GM18502 (cell line): ENCODE data around the gene PGAM1.
A peak's percentile ranks its signal among the peaks of the same experiment; 100 is the strongest.
"Not testable (repeated sequence)": the region's sequence is repeated elsewhere in the genome, so short reads cannot be mapped to it uniquely, and the experiment has no call there.

Experiments
- ATAC-seq: cut with Tn5 transposase; IDR thresholded peaks from one replicate; pipeline ENCODE4 v1.9.1; 2021; ENCODE audit warnings: mild to moderate bottlenecking; ENCODE audit not compliant: unreplicated experiment, poor library complexity

Gene PGAM1

DNA sequence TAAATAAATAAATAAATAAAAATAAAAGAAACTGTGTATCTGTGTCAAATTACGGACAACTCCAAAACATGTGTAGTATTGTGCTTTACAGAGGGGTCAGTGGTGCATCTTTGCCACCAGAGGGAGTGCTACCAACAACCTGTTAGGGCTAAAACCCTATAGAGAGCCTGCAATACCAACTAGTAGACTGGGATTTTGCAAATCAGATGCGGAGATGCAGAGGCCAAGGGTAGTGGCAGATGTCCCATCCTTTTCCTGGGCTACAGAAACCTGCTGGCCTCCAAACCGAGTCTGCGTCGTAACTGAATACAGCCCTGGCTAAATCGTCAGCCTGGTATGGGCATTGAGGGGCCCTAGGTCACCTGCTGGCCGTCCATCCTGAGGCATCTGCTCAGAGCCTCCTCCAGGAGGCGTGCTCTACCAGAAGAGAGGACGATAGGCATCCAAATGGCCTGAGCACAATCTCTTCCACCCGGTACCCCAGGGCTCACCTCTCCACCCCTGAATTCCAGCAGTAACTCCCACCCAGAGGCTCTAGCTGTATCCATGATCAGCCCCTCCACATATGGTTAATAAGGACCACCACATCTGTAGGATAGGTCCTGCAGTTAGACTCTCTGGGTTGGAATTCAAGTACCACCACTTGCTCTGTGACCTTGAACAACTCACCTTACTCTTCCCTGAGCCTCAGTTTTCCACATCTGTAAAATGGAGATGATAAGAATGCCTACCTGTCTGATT is 18.6 kb upstream of the PGAM1 start:
- peak; percentile 97 for ATAC-seq

- no peak for ATAC-seq
These were observed 18.1 kb upstream of the PGAM1 start for GRCh38 chr10:97407952-97408248.

- ATAC-seq: no peak
These were observed 17.4 kb upstream of the PGAM1 start for GRCh38 chr10:97408496-97408992.

GRCh38 chr10:97411406-97411805 is 14.6 kb upstream of the PGAM1 start:
- no peak for ATAC-seq

DNA sequence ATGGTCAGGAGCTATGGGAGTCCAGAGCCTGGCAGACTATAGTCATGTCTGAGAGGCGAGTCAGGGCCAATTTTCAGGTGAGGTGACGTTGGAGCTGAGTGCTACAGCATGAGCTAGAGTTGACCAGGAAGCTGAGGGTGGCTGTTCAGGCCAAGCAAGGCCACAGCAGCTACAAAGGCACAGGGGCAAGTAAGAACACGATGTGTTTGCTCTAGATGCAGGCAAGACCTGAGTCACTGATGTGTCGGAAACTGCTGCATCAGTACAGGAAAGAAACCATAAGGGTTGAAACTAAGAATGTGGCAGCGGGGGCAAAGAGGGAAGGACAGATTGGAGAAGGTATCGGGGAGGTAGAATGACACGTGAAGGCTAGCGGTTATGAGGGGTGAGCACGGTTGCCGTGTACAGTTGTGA is 13.1 kb upstream of the PGAM1 start:
- ATAC-seq: no peak

GRCh38 chr10:97416565-97416964 is 9.4 kb upstream of the PGAM1 start:
- no peak for ATAC-seq

DNA sequence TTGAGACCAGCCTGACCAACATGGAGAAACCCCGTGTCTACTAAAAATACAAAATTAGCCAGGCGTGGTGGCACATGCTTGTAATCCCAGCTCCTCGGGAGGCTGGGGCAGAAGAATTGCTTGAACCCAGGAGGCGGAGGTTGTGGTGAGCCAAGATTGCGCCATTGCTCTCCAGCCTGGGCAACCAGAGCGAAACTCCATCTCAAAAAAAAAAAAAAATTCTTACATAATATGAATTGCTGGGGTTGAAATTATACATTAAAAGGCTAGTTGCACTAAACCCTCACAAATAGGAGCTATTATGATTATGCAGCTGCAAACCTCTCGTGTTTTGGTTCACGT is 2.3 kb upstream of the PGAM1 start:
- ATAC-seq: not testable (repeated sequence)

GRCh38 chr10:97426776-97427570 is 982 bp downstream of the PGAM1 start:
- no peak for ATAC-seq

GRCh38 chr10:97427571-97428179 is 1.7 kb downstream of the PGAM1 start:
- no peak for ATAC-seq

DNA sequence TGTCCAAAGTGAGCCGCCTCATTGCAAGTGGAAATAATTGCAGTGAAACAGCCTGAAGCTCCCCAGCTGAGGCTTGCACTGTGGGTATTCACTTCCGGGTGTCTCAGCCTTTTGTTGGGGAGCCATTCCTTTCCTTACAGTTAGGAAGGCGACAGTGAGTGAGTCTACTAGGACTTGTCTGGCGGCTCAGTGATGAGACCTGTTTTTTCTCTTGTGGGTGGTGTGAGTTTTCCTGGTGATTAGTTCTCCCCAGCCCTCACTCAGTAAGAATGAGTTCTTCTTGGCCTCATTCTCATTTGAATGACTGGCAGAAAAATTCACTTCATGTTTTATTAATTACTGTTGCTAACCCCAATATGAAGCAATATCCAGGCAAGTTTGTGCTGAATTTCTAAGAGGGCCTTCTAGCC is 2.6 kb downstream of the PGAM1 start:
- ATAC-seq: no peak

GRCh38 chr10:97434055-97434454 is 8.1 kb downstream of the PGAM1 start:
- ATAC-seq: no peak

DNA sequence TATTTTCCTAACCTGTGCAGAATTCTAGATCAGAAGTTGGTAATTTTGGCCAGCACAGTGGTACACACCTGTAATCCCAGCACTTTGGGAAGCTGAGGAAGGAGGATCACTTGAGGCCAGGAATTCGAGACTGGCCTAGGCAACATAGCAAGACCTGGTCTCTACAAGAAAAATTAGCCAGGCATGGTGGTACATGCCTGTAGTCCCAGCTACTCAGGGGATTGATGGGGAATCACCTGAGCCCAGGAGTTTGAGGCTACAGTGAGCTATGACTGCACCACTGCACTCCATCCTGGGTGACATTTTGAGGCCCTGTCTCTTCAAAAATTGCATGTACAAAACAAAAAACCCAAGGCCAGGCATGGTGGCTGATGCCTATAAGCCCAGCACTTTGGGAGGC is 8.6 kb downstream of the PGAM1 start:
- no peak for ATAC-seq

DNA sequence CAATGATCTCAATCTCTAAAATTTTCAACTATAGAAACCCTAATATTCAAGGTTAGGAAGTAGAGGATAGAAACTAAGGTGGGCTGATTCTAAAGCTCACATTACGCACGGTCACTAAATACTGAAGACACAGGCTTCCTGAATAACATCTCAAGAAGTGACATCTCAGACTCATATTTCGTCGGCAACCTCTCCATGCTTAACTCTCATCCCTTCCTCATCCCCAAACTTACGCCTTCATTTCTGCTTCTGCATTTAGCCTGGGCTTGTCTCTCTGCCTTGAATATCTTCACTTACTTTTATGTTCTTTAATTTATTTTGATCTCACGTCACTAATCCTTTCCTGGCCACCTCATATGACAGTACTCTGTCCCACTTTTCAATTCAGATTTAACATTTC is 9.2 kb downstream of the PGAM1 start:
- ATAC-seq: no peak

DNA sequence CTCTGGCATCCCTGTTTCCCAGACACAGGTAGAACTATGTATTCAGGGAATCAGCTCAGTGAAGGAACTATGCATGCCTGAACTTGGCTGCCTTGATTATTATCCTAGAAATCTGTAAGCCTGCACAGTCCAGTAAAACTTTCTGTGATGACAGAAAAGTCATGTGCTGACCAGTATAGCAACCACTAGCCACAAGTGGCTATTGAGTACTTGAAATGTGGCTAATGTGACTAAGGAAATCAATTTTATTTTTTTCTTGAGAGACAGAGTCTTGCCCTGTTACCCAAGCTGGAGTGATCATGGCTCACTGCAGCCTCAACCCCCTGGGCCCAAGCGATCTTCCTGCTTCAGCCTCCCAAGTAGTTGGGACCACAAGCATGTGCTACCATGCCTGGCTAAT is 16.3 kb downstream of the PGAM1 start:
- ATAC-seq: no peak

GRCh38 chr10:97444212-97444611 is 18.2 kb downstream of the PGAM1 start:
- no peak for ATAC-seq

DNA sequence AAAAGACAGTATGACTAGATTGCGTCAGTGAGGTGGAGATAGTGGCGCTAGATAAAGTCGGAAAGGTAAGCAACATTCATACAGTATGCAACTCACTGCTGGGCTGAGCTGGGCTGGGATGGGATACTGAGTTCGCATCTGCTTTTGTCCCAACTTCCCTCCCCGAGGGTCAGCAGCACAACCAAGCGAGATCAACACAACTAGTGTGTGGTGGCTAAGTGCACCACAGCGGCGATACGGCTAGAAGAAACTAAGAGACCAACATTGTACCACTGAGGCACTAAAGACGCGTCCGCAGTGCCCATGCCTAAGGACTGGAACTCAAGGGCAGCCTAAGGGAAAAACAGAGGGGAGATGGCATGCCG is 19.3 kb downstream of the PGAM1 start:
- ATAC-seq: no peak

DNA sequence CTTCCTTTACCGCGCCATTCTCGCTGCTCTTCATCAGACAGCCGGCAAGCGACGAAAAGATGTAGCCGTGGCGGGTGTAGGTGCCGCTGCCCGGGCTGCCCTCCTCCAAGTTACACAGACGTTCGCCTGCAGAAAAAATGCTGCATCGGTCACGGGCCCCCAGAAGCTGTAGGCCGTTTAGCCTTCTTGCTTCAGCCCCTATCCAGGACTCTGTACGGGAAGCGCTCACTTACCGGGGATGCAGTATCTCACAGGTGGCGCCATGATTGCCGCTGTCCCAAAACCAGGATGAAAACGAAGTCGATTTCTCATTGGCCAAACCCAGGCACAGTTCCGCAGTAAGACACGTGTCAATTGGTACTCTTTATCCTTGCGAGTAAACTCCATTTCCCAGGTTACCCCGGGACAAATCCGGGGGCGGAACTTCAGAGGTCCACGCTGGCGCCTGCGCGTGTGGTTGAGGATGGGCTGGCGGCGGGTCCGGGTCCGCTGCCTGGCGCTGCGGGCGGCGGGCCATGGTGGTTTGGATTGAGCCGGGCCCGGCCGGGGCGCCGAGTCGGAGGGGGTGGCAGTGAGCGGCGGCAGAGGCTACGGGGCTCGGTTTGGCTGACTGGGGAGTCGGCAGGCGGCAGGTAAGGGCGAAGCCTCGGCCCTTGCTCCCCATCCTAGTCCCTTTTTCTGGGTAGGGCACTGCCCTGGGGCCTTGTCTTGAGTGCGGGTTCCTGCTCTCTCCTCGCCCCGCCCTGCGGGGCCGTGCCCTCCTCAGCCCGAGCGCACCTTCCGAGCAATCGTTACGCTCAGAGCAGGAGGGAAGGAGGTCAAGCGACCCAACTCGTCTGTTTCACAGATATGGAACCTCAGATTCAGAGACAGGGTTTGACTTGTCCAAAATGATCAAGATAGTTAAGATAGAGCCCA is 20.0 kb downstream of the PGAM1 start, which contains the start of the genes EXOSC1 and ZDHHC16:
TSS of gene EXOSC1 (minus strand) at position 285 of the 918 bp plus-strand sequence. CDS start at position 264, 21 bp downstream.
TSS of gene ZDHHC16 (plus strand) at position 454 of the 918 bp plus-strand sequence. CDS start 5,501 bp downstream, outside the sequence.
- peak; percentile 96 for ATAC-seq

- no peak for ATAC-seq
These were observed 24.8 kb downstream of the PGAM1 start for GRCh38 chr10:97450828-97451227.

- no peak for ATAC-seq
These were observed 25.6 kb downstream of the PGAM1 start for GRCh38 chr10:97451605-97452004.

DNA sequence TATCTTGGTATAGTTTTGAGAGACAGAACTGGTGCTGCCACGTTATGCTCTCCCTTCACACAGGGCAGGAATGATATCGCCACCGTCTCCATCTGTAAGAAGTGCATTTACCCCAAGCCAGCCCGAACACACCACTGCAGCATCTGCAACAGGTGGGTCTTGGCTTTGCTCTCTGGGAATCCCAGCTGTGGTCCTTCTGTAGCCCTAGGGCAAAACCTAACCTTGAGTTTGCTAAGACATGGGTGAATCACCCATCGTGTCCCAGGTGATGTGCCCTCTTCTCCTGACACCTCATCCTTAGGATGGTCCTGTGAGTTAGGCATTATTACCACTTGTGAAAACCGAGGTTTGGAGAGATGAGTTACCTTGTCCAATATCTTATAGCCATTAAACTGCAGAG is 26.4 kb downstream of the PGAM1 start:
- no peak for ATAC-seq
